ENCODE results near the gene DGCR6.
"Not testable (repeated sequence)": the region's sequence is repeated elsewhere in the genome, so short reads cannot be mapped to it uniquely, and the experiment has no call there.

The DGCR6 gene

GRCh38 chr22:18905540-18906409, at the start of gene DGCR6:
DGCR6 (plus strand) TSS chr22:18906320; CDS start chr22:18906375, 55 bp downstream.
- no peak for DNase-seq

DNA sequence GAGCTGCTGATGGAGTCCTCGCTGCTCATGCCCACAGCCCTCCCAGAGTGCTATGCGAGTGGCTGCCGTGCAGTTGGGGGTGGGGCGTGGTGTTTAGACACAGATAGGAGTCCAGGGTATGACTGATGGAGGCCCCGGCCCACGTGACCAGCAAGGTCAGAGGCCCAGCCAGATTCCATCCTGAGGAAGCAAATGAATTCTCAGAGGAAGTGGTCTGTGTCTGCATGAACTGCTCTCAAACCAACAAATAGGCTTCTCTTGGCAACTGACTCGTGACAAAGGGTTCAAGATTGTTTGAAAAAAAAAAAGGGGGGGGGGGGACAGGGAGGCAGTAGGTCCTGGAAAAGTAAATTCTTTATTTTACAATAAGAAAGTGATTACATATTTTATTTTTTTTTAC, 46.8 kb upstream of the DGCR6 start:
- DNase-seq: not testable (repeated sequence)

GRCh38 chr22:18881260-18881659, 24.9 kb upstream of the DGCR6 start:
- not testable (repeated sequence) for DNase-seq

DNA sequence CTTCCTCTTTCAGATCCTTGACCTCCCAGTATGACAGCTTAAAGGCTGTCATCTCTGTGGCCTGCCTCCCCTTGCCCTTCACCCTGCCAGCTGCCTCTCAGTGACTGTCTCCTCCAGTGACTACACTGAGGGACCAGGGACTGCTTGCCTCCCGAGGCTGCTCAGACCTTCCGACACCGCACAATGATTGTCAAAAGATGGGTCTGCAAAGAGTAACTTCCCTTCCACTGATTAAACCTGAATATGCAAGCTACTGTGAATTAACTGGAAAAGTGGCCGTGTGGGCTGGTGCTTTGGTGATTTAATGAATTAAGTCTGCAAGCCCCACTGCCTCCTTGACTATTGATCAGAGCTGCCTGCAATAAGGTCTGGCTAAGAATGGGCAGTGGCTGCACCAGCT, 21.7 kb upstream of the DGCR6 start:
- DNase-seq: not testable (repeated sequence)

DNA sequence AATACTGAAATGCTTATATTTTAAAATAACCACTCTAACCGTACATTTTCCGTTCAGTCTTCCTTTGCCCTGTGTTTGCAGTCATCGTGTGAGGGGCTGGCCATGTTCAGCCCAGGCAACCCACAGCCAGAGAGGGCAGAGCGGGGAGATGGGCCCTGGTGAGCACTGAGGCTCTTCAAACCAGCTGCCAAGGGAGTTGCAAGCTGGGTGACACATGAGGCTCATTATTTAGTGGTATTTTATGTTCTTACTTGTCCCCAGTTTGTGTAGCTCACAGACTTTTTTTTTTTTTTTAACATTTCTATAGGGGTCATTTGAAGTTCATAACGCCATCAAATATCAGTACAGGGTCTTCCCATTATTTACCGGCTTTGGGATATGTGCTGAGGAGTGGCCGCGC, 18.0 kb upstream of the DGCR6 start:
- no peak for DNase-seq

GRCh38 chr22:18890510-18891192, 15.5 kb upstream of the DGCR6 start:
- DNase-seq: not testable (repeated sequence)

DNA sequence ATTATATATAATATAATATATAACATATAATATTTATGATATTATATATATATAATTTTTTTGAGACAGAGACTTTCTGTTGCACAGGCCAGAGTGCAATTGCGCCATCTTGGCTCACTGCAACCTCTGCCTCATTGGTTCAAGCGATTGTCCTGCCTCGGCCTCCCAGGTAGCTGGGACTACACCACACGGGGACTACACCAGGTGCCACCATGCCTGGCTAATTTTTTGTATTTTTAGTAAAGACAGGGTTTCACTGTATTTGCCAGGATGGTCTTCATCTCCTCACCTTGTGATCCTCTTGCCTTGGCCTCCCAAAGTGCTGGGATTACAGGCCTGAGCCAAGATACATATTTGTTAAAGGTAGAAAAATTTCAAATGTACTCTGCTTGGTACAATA, 12.3 kb upstream of the DGCR6 start:
- DNase-seq: not testable (repeated sequence)

DNA sequence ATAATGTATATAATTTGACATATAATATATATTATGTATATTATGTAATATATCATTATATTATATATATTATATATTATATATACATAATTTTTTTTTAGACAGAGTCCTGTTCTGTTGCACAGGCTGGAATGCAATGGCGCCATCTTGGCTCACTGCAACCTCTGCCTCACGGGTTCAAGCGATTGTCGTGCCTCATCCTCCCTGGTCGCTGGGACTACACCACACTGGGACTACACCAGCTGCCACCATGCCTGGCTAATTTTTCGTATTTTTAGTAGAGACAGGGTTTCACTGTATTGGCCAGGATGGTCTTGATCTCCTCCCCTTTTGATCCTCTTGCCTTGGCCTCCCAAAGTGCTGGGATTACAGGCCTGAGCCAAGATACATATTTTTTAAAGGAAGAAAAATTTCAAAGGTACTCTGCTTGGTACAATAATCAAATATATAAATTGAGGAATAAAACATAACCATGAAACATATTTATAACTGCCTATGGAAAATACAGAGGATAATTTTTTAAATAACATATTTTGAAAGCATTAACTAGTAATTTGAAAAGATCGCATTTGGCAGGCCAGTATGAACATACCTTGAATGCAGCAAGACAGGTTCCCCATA, 10.0 kb upstream of the DGCR6 start:
- not testable (repeated sequence) for DNase-seq

DNA sequence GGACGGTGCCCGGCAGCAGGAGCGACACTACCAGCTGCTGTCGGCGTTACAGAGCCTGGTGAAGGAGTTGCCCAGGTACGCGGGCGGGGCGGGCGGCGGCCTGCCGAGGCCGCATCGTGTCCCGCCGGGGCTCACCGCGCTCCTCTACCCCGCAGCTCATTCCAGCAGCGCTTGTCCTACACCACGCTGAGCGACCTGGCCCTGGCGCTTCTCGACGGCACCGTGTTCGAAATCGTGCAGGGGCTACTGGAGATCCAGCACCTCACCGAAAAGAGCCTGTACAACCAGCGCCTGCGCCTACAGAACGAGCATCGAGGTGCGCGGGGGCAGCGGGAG, 258 bp downstream of the DGCR6 start:
- not testable (repeated sequence) for DNase-seq

GRCh38 chr22:18906896-18907295, 776 bp downstream of the DGCR6 start:
- DNase-seq: no peak

GRCh38 chr22:18909556-18909955, 3.4 kb downstream of the DGCR6 start:
- DNase-seq: no peak

DNA sequence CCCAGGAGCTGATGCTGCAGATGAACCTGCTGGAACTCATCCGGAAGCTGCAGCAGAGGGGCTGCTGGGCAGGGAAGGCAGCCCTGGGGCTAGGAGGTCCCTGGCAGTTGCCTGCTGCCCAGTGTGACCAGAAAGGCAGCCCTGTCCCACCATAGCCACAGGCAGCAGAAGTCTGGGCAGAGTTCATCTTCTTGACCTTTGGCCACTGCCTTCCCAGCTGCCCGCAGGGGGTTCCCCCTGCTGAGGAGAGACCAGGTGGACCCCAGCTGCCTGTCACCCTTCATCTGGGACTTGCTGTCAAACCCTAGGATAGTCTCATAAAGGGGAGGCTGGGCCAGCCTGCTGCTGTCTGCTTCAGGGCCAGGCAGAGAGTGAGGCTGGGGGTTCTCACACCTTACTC, 5.4 kb downstream of the DGCR6 start:
- not testable (repeated sequence) for DNase-seq

- DNase-seq: not testable (repeated sequence)
Measured at GRCh38 chr22:18912264-18912946, 6.3 kb downstream of the DGCR6 start.

GRCh38 chr22:18914558-18914957, 8.4 kb downstream of the DGCR6 start:
- not testable (repeated sequence) for DNase-seq

DNA sequence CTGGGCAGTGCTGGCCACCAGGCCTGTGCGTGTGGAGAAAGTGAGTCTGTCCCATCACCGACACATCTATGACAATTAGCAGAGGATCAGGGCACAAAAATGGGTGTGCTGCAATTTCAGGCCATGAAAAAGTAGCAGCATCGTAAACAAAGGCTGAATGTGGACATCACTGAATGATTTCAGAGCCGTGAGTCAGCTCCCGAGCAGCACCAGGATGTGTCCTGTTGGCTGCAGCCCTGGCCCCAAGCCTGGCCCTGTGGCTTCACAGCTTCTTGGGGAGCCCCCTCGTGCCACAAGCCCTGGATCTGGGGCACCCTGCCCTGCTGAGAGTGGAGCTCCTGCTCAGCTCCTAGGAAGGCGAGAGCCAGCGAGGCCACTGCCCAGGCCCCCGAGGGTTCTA, 9.4 kb downstream of the DGCR6 start:
- not testable (repeated sequence) for DNase-seq

DNA sequence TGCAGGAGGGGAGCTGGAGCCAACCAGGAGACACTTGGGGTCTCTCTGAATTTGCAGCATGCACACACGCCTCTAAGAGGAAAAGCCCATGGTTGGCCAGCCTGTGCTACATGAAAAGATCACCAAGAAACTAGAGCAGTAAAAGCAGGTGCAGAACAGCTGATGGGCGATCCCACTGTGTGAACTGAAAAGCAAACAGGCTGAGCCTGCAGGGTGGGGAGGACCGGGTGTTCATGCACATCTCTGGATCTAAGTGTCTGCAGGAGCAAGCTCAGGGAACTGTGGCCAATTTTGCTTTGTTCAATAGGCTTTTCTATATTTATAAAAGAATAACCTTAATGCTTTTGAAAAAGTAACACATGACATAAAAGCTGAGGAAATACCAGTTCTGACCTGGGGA, 11.7 kb downstream of the DGCR6 start:
- DNase-seq: not testable (repeated sequence)

GRCh38 chr22:18920257-18920902, 14.3 kb downstream of the DGCR6 start:
- not testable (repeated sequence) for DNase-seq

DNA sequence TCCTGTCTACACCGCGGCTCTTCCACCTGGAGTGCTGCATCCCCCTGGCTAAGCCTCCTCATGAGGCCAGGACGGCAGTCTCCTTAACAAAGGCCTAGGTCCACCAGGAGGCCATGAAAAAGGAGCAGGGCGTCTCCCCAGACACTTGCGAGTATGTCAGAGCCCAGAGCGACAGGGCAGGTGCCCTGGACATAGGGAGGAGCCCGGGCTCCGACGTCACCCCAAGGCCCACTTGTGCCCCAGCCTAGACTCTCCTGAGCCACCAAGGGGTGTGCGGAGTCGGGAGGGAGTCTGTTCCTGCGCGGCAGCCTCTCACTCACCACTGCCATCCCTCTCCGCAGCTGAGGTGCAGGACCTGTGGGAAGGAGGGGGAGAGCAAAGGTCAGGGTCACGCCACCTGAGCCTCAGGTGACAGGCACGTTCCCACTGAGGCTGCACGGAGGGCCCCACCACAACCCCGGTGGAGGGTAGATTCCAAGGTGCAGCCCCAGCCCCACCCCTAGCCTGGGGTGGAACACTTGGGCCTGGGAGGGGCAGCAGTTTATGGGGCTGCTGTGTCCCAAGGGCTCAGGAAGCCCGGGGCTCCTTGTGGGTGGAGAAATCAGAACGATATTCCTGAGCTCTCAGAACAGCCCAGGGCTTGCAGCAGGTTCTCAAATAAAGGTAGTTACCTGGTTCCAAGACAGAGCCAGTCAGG, 19.4 kb downstream of the DGCR6 start:
- DNase-seq: no peak

DNA sequence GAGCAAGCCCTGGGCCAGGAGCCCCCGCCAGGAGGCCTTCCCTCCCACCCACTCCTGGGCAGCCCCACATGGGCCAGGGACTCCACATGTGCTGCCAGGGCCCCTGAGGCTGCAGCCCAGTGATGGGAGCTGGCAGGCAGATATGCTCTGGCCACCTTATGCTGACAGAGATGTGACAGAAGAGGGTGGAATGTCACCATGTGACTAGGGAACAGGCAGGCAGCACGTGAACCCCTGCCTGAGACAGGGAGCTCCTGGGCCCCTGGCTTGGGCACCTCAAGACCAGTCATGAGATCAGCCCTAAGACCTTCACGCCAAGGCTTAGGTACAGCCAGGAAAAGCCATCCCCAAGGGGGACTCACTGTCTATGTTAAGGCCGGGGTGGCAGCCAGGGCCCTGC, 20.9 kb downstream of the DGCR6 start:
- DNase-seq: no peak

DNA sequence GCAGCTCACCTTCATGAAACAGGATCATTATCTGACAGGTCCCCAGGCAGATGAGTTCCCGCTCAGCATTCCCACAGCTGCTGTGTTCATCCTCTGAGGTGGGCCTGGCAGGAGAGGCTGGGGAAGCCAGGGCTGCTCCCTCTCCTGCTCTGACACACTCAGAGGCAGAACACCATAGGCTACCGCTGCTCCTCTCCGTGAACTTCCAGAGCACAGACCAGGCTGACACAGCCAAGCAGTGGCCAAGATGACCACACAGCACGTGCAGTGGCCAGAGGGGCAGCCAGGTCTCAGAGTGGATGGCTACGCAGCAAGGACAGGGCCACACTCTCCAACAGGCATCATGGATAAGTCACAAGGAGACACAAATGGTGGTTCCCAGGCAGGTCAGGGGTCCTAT, 21.5 kb downstream of the DGCR6 start:
- no peak for DNase-seq

GRCh38 chr22:18929459-18929858, 23.3 kb downstream of the DGCR6 start:
- no peak for DNase-seq
